AG08395 (cell line): ENCODE results near the gene ZHX3.

Experiments
- DNase-seq: peaks from one replicate; pipeline ENCODE4 v3.0.0; 2012; ENCODE audit warnings: mixed read lengths, low spot score

The ZHX3 gene

DNA sequence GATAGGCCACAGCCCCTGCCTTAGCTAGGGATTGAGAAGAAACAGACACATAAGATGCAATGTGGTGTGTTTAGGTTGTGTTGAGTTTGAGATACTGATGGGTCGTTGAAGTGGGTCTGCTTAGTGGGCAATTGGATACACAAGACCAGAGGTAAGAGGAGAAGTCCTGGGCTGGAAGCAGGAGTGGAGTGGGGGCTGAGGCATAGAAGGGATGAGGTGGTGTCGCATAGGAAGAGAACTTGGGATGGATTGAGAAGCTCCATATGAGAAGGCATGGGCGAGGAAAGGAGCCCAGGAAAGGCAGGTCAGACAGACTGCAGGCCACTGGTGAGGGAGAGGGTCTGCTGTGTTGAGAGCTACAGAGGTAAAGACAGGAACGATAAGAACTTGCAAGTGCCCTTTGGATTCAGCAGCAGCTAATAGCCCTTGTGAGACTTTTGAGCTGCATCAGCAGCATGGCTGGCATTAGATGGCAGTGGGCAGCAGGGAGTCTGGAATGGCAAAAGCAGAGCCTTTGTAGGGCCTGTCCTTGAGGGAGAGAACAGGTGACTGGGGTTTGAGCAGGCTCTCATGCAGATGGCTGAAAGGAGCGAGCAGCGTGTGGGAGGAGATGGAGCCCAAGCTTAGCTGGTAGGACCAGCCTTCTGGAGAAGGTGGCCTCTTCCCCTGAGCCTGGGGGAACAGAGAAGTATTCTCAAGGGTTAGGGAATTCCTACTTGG lies 147.0 kb downstream of the ZHX3 start:
- no peak for DNase-seq

DNA sequence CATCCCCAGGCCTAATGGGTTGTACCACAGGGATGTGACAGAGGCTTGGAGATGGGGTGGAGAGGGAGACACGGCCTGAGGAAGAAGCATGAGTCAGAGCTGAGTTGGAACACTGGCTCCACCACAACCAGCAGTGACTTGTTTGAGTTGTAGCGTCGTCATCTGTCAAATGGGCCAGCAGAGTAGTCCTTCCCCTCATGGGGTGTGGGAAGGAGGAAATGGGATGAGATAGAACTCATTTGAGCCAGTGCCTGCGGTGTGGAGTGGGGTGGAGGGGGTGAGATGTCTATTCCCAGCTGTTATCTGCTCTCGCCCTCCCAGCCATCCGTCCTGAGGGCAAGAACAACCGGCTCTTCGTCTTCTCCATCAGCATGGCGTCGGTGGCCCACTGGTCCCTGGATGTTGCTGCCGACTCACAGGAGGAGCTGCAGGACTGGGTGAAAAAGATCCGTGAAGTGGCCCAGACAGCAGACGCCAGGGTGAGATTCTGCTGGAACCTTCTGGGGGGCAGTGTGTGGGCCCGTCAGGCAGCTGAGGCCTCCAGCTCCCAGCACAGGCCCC lies 147.7 kb downstream of the ZHX3 start:
- peak; percentile 69 for DNase-seq

DNA sequence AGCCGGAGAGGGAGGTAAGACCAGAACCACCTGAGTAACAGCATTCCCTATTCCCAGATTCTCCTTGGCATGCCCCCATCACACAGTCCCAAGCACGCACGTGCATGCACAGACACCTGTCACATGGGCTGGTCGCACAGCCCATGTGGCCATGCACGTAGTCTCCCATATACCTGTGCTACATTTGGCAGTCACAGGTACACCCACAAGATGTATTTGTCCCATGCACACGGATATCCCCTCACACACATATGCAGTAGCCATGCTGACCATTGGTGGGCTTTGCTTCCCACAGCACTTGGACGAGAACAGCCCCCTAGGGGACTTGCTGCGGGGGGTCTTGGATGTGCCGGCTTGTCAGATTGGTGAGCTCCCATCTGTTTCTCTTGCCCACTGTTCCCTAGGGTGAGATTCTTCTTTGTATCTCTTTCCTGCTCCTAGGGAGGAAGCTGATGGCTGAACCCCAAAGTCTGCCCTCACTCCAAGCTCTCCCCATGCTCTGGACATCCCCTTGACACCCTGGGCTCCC lies 148.3 kb downstream of the ZHX3 start:
- no peak for DNase-seq

DNA sequence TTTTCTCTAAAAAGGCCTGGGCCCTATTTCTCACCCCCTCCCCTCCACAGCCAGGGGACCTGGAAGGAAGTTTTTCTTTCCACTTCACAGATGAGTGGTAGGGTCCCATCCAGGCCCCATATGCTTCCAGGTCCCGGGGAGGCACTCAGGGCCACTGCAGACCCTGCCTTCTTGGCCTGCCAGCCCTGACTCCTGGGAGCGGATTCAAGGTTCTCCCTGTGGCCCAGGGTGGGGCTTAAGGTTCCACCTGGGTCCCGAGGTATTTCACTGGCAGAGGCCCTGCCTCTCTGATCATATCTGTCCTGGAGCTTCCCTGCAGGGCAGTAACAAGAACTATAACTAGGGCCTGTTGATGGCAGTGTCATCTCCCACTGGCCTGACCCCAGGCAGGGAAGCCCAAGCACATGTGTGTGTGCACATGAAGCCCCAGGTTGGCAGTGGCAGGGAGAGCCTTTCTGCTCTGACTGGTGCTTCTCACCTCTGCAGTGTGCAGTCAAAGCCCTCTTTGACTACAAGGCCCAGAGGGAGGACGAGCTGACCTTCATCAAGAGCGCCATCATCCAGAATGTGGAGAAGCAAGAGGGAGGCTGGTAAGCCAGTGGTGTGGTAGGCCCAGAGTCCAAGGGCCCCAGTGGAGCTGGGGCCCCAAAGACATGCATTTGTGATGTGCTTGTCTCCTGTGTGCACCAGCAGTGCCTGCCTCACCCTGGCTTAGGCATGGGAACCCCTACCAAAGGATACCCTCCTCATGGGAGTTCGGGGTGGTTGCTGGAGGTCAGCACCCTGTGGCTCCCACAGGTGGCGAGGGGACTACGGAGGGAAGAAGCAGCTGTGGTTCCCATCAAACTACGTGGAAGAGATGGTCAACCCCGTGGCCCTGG lies 149.0 kb downstream of the ZHX3 start:
- DNase-seq = no peak

DNA sequence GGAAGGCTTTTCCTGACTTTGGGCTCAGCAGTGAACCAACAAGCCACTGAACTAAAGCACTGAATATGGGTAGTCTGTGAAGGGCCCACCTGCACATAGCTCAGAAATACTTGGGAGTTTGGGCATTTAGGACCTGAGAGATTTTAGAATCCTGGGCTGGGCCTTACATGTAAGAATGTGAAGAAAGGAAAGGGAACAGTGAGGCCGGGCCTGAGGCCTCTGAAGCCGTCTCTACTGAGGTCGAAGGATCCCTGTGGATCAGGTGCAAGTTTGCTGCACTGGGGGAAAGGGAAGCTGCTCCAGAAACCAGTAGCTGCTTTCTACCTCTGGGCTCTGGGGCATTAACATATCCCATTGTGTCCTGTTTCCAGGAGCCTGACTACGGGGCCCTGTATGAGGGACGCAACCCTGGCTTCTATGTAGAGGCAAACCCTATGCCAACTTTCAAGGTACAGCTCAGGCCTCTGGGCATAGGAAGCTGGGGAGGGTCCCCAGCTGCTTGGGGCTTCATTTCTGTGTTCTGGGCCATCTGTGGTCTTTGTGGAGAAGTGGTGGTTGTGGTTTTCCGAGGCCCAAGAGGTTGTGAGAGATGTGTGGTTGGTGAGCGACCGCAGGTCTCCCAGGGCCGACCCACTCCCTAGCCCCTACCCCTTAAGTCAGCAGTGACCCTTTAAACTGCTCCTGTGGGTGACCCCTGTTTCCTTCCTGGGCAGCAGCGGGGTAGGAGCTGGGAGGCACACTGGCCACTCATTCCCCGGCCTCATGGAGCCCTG lies 149.9 kb downstream of the ZHX3 start:
- DNase-seq = no peak

DNA sequence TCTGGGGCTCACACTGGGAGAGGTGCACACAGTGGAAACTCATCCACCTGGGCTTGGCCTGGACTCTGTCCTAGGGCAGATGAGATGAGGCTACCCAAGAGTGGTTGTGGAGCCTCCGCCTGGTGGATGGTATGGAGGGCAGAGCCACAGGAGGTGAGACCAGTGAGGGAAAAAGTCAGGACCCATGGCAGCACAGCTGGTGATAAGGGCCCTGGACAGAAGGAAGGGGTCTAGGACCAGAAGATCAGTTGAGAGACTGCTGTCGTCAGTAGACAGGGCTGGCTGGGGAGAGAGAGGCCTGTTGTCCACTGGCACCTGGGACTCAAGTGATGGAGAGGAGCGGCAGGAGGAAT lies 150.4 kb downstream of the ZHX3 start:
- DNase-seq = no peak

DNA sequence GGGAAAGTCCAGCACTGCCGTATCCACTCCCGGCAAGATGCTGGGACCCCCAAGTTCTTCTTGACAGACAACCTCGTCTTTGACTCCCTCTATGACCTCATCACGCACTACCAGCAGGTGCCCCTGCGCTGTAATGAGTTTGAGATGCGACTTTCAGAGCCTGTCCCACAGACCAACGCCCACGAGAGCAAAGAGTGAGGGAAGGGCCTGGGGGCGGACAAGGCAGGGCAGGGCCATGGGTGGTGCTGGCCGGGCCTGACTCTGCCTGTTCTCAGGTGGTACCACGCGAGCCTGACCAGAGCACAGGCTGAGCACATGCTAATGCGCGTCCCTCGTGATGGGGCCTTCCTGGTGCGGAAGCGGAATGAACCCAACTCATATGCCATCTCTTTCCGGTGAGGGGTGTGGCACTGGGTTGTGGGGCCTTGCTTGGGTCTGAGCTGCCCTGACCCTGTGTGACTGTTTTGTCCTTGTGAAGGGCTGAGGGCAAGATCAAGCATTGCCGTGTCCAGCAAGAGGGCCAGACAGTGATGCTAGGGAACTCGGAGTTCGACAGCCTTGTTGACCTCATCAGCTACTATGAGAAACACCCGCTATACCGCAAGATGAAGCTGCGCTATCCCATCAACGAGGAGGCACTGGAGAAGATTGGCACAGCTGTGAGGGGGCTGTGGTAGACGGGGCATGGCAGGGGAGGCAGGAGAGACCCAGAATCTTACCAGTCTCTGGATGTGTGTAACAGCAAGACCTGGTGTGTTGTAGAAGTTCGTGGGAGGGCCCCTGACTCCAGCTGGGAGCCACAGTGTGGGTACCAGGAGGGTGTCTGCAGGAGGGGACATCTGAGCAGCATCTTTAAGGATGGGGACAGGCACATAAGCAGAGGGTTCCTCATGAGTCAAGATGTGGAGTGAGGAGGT lies 151.1 kb downstream of the ZHX3 start:
- no peak for DNase-seq

DNA sequence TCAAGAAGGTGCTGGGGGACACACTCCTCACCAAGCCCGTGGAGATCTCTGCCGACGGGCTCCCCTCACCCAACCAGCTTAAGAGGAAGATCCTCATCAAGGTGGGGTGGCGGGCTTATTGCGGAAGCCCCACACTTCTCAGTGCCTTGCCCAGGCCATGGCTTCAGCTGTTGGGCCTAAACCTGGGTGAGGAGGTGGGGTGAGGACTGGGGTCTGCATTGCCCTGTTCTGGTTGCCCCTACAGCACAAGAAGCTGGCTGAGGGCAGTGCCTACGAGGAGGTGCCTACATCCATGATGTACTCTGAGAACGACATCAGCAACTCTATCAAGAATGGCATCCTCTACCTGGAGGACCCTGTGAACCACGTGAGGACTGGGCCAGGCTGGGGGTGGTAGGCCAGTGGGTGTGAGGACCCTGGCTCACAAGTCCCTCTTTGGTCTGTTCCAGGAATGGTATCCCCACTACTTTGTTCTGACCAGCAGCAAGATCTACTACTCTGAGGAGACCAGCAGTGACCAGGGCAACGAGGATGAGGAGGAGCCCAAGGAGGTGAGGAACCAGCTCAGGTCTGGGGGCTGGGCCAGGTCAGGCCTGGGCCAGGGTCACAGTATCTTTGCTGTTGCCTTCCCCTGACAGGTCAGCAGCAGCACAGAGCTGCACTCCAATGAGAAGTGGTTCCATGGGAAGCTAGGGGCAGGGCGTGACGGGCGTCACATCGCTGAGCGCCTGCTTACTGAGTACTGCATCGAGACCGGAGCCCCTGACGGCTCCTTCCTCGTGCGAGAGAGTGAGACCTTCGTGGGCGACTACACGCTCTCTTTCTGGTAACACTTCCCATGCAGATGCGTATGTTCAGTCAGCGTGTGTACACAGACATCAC lies 152.3 kb downstream of the ZHX3 start:
- DNase-seq = no peak

DNA sequence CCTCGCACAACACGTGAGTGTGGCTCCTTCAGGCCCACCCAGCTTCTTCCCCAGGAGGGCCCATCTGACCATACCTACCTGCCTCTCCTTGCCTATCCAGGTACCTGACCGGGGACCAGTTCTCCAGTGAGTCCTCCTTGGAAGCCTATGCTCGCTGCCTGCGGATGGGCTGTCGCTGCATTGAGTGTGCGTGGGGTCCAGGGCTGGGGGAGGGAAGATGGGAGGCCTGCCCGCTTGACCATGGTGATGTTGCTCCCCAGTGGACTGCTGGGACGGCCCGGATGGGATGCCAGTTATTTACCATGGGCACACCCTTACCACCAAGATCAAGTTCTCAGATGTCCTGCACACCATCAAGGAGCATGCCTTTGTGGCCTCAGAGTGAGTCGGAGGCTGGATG lies 153.7 kb downstream of the ZHX3 start:
- DNase-seq = no peak

DNA sequence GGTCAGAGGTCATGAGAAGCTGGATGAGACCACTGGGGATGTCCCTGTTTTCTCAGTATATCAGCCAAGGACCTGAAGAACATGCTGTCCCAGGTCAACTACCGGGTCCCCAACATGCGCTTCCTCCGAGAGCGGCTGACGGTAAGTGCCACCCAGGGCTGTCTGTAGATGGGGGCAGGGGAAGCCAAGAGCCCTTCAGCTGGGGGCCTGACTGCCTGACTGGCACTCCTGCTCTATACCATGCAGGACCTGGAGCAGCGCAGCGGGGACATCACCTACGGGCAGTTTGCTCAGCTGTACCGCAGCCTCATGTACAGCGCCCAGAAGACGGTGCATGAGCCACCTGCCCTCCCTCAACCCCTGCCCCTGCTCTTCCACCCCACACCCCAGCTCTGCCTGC lies 155.1 kb downstream of the ZHX3 start:
- DNase-seq = no peak

DNA sequence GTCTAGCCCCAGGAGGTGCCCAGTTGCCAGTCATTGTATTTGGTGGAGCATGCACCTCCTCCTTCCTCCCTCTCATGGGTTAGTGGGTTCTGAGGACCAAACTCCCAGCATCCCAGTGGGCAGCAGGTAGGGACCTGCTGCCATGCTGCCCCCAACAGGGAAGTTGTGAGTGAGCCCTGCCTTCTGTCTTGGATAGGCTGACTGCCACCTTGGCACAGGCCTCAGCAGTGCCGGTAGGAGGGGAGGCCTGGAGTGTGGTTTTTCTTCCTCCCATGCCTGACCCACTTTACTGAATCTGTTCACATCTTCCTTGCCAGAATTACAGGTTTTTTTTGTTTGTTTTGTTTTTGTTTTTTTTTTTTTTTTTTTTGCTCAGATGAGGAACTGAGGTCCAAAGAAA lies 155.6 kb downstream of the ZHX3 start:
- no peak for DNase-seq

DNA sequence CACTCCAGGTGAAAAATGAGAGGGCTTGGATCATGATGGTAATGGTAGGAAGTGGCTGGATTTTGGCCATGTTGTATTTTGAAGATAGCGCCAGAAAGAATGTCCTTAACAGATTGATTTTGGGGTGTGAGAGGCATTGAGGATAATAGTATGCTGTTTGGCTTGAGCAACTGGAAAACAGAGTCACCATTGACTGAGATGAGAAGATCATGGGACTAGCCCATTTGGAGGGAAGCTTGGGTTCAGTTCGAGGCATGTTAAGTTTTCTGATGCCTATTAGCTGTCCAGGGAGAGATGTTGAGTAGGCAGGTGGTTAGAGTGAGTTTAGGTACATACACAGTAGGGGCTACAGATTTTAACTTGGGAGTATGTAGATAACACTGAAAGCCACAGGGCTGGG lies 156.8 kb downstream of the ZHX3 start:
- no peak for DNase-seq

DNA sequence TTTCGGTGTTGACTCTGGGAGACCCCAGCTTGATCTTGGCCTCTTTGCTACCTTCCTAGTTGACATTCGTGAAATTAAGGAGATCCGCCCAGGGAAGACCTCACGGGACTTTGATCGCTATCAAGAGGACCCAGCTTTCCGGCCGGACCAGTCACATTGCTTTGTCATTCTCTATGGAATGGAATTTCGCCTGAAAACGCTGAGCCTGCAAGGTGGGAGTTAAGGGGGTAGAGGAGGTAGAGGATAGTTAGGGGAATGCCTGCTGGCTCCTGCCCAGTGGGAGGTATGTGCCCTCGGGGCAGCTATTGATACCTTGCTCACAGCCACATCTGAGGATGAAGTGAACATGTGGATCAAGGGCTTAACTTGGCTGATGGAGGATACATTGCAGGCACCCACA lies 158.0 kb downstream of the ZHX3 start:
- no peak for DNase-seq

DNA sequence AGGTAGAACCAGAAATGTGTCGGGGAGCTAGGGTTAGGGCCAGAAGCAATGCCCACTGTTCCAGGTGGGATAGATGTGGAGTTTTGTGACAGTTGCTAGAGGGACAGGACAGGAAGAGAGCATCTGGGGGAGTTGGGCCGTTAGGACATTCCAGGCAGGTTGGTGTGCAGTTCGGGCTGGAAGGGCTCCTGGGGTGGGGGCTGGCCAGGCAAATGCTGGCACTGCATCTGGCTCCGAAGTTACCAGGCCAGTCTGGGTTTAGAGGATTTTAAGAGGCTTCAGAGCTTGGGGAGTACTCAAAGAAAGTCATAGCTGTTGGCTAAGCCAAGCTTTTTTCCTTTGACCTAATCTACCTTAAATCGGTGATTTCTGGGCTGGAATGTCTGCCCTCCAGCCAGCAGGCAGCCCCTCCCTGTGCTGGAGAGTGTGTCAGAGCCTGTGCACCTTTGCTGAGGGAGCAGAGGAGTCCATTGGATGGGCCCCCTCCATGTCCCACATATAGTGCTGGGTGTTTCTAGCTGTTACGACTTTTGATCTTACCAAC lies 159.4 kb downstream of the ZHX3 start:
- DNase-seq = no peak

DNA sequence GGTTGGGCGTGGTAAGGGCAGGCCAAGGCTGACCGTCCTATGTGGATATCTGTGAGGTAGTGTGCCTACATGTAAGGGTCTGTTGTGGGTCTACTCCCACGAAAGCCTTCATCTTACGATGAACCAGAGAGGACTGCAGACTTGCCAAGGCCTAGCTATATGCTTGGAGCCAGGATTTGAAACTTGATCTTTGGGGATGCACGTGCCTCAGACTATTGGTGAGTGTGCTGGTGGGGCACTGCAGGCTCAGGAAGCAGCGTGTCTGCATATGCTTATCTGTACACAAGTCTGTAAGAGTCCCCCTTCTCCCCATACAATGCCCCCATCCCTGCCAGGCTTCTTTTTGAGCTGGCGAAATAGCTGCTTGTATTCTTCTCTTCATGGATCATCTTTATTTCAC lies 162.3 kb downstream of the ZHX3 start:
- DNase-seq = no peak

DNA sequence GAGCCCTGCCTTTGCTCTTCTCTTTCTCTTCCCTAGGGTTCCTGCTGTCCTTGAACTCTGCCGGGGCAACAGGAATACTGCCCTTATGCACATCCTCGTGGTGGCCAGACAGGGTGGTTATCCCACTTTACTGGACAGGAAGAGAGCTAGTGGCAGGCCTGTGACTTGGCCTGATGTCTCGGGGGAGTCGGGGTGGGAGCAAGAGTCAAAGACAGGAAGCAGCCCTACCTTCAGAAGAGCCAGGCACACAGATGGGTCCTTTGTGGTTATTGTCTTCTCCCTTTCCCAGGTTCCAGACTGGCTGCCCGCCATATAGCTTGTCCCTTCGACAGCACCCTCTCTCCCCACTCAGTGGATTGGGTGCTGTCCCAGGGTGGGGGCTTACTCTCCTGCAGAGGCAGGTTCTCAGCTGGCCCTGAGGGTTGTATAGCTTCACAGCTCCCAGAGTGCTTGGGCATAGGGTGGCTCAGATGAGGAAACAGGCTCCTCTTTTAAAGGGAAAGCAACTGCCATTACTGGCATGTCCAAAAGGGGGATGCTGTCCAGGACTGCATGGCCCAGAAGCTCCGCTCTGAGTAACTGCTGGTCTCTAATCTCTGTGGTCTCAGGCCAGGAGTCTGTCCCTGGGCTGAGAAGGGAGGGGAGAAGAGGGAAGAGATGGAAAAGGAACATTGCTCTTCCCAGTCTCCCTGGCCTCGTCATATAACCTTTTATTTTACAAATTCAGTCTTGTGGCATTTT lies 162.9 kb downstream of the ZHX3 start:
- no peak for DNase-seq

DNA sequence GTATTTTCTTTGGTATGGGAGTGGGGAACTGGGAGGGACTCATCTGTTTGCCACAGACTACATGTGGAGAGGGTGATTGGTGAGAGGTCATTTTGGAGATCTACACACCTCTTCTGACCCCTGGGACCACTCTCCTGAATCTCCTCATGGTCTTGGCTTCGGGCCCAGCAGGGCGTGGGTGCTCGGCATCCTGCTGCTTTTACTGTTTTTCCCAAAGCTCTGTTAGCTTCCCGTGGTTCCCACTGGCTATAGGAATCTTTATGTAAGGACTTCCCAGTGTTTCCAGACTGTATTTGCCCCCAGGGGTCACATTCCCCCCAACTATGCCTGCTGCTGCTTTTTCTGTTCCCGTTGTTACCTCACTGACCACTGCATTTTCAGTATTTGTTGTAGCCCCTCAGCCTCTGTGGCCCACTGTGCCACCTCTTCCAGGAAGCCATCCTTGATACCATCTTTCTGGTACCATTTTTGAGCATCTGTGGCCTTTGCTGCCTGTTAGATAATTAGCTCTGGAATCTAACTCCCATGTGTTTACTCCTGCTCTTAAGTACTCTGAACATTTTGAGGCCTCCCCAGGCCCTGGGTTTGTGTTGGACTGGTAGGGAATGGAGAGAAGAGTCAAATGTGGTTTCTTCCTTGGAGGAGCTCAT lies 165.3 kb downstream of the ZHX3 start:
- DNase-seq = no peak

DNA sequence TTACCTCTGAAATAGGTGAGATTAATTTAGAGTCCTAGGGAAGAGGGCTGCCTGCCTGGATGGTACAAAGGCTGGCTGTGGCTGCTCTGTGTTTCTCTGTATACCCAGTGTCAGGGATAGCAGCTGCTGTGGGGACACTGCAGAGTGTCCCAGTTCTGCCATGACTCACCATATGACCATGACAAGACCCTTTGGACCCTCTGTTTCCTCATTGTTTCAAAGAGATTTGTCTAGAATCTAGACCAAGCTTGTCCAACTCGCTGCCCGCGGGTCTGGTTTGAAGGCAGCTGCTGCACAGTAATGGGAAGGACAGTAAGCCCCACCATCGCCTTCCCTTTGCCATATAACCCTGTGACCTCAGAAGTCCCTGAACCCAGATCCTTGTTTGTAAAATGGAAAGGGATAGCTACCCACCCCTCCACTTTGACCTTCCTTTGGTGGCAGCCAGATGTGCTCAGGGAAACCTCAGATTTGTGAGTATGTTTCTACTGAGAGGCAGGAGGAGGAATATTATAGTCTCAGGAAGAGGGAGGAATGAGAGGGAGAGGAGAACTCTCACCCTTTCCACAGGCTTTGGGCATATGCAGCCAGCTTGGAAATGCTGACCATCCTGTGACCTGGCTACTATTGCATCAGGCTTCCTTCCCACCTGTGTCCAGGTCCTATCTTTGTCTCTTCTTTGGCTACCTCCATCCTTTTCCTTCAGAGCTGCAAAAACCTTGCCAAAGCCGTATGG lies 166.2 kb downstream of the ZHX3 start:
- no peak for DNase-seq
